Colonic mucosa (tissue), 4 donors: ENCODE data around the gene CORO7. TPM values are rescaled to one million over a fixed set of nuclear protein-coding genes. Genes with fewer than 3 reads are reported as not detected.

Experiments used
- DNase-seq: peaks from one replicate; pipeline ENCODE4 v3.0.0-alpha.2; 2020
- H3K27ac ChIP-seq: fragments of 200-600 bp; one replicate; pipeline ENCODE4 v1.8.0; 2021
- H3K27me3 ChIP-seq: fragments of 200-600 bp; one replicate; pipeline ENCODE4 v1.8.0; 2021
- H3K36me3 ChIP-seq: fragments of 200-600 bp; one replicate; pipeline ENCODE4 v1.8.0; 2021
- H3K4me1 ChIP-seq: fragments of 200-600 bp; one replicate; pipeline ENCODE4 v1.8.0; 2021; ENCODE audit warnings: mild to moderate bottlenecking
- H3K4me3 ChIP-seq: fragments of 200-600 bp; one replicate; pipeline ENCODE4 v1.8.0; 2021
- H3K9ac ChIP-seq, 2 donors: one replicate each; pipeline ENCODE4 v1.7.0; 2013; ENCODE audit warnings: control low read depth in 2 of 2, low read depth in 2 of 2, low read length in 2 of 2
- H3K9me3 ChIP-seq: fragments of 200-600 bp; one replicate; pipeline ENCODE4 v1.8.0; 2021
- CTCF ChIP-seq: fragments of 200-600 bp; IDR thresholded peaks from one replicate; pipeline ENCODE4 v1.8.0; 2022; ENCODE audit warnings: antibody characterized with exemption, mild to moderate bottlenecking
- intact Hi-C: fragments of 100-400 bp; cut with DNase I; formaldehyde crosslinking; loops from one replicate; pipeline ENCODE4 v1.14.1; 2022
- total RNA-seq, 2 donors: library from RNA; stranded (reverse); fragmentation: NEBNext Ultra II Directional in 1 of 2; extraction: Animal tissue kit (Norgen Biotek cat#: 25700) in 1 of 2; gene quantifications; one replicate each; pipeline ENCODE4 v1.2.1, GENCODE V29; 2021
- donor health status: healthy.
- donor health status: DM: no; HTN: no; CAD: no.
- donor health status: DM: no; HTN: no; CAD: no.

CORO7 gene
- total RNA-seq, 2 donors from 2014 or later = 37.2 to 55.9 TPM

GRCh38 chr16:4313563-4314531 is 102.5 kb downstream of the CORO7 start:
- Histone ChIP-seq H3K4me1 (peaks cover 11% of the 10 kb centered on the region), H3K4me3 (no peak overlapping the region), H3K27ac (no peak overlapping the region), H3K27me3 (peaks cover 33% of the 10 kb centered on the region), H3K9ac (no peak overlapping the region), H3K9me3 (no peaks in the 10 kb centered on the region), H3K36me3 (no peaks in the 10 kb centered on the region)
- intact Hi-C loops = no loop called here
- peak; percentile 39 for DNase-seq
- TF ChIP-seq CTCF = peak; percentile 53

GRCh38 chr16:4309833-4310266 is 106.5 kb downstream of the CORO7 start:
- no peaks in the 10 kb centered on the region for H3K36me3 ChIP-seq
- peaks cover 4% of the 10 kb centered on the region for H3K4me1 ChIP-seq
- H3K27ac ChIP-seq = peak overlapping the region; percentile 8
- H3K27me3 ChIP-seq = peaks cover 13% of the 10 kb centered on the region
- intact Hi-C loops = no loop called here
- peak; percentile 50 for TF ChIP-seq CTCF
- DNase-seq = peak; percentile 62
- no peak overlapping the region for H3K9ac ChIP-seq
- H3K9me3 ChIP-seq = no peaks in the 10 kb centered on the region
- H3K4me3 ChIP-seq = no peak overlapping the region

GRCh38 chr16:4309102-4309832 is 107.1 kb downstream of the CORO7 start:
- peaks cover 4% of the 10 kb centered on the region for H3K4me1 ChIP-seq

GRCh38 chr16:4307215-4308037 is 109.0 kb downstream of the CORO7 start:
- no peaks in the 10 kb centered on the region for H3K9me3 ChIP-seq
- TF ChIP-seq CTCF = no peak
- peak overlapping the region; percentile 53 to 59 for H3K9ac ChIP-seq
- DNase-seq = peak; percentile 91
- no peaks in the 10 kb centered on the region for H3K27me3 ChIP-seq
- peak overlapping the region; percentile 44 for H3K4me3 ChIP-seq
- H3K36me3 ChIP-seq = no peaks in the 10 kb centered on the region
- H3K27ac ChIP-seq = peak overlapping the region; percentile 73
- H3K4me1 ChIP-seq = no peaks in the 10 kb centered on the region
- intact Hi-C loops = no loop called here

More at GRCh38 chr16:4309102-4309832, 107.1 kb downstream of the CORO7 start:
- Histone ChIP-seq H3K36me3 (no peaks in the 10 kb centered on the region), H3K4me3 (no peak overlapping the region), H3K9ac (no peak overlapping the region), H3K9me3 (no peaks in the 10 kb centered on the region), H3K27ac (no peak overlapping the region), H3K27me3 (peaks cover 8% of the 10 kb centered on the region)
- TF ChIP-seq CTCF = no peak
- DNase-seq = no peak
- intact Hi-C loops = no loop called here
